Measurements from ENCODE around the gene MLLT3.

GRCh38 chr9:20376731-20377375 lies 245.4 kb downstream of the MLLT3 start:
- TF ChIP-seq CTCF (IDR thresholded peaks at IDR 0.05) (no peak), POLR2A (IDR thresholded peaks at IDR 0.05) (no peak)

Data from body of pancreas (tissue), 4 donors.